ENCODE results near the gene WWP2.
"Not testable (repeated sequence)": the region's sequence is repeated elsewhere in the genome, so short reads cannot be mapped to it uniquely, and the experiment has no call there.

WWP2 gene

DNA sequence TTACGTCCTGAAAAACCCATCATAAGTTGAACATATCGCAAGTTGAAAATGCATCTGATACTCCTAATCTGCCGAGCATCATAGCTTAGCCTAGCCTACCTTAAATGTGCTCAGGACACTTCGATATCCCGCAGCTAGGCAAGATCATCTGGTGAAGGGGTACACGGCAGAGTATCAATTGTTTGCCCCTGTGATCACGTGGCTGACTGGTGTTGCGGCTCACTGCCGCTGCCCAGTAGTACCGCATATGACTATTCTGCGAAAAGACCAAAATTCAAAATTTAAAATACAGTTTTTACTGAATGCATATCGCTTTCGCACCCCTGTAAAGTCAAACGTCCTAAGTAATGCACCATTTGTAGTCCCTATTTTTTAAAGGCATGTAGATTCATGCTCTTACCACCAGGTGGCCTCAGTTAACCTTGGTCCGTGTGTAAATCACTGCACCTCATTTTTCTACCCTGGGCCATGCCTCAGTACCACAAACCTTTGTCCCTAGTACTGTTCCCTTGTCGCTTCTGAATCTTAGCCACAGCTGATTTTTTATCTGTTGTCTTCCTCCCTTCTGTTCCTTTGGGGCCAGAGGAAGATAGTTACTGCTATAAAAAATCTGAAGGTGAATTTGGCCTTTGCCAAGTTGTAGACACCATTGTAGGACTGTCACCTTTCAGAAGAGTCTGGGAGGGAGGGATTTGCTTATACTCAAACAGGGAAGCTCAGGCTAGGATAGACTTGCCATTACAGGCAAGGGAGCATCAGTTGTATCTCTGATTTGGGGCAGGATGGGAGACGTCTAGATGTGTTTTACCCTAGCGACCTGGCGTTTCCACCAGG lies 34.4 kb downstream of the WWP2 start:
- peak; percentile 41 for DNase-seq

DNA sequence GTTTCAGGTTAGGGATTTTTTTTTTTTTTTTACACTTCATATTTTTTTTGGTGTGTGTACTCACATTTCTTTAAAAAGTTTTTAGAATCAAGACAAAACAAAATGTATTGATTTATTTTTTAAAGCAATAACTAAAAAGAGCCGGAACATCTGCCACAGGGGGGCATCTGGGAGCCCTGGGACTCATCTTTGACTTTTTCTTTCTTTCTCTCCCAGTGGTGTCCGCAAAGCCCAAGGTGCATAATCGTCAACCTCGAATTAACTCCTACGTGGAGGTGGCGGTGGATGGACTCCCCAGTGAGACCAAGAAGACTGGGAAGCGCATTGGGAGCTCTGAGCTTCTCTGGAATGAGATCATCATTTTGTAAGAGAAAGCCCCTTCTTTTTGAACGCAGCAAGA lies 36.3 kb downstream of the WWP2 start:
- DNase-seq = no peak

DNA sequence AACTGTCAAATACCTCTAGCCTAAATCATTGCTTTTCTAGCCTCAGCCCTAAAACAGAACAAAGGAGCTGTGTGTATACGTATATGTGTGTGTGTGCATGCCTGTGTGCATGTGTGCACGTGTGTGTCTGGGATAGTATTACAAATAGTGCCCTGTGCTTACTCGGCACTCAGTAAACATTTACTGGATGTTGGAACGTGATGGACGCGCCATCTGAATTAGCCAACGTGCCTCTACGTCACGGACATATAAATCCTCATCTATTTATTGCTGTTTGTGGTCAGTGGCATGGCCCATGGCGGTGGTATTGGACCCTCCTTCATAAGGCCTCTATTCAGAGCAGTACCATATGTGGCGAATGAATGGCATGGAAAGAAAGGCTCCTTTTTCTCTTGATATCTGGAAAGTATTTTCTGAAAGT lies 37.5 kb downstream of the WWP2 start:
- no peak for DNase-seq

DNA sequence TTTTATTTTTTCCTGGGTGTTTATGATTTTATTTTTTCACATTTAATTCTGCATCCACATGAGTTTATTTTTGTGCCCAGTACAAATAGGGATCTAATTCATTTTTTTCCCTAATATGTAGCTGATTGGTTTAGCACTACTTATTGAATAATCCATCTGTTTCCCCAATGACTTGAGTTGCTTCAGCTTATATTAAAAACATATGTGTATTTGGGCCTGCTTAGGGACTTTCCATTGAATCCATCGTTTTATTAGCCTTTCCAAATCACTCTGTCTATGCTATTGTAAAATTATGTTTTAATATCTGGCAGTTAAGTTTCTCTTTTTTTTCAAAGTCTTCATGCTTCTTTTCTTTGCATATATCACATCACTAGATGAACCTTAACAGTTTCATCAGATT lies 42.2 kb downstream of the WWP2 start:
- no peak for DNase-seq

DNA sequence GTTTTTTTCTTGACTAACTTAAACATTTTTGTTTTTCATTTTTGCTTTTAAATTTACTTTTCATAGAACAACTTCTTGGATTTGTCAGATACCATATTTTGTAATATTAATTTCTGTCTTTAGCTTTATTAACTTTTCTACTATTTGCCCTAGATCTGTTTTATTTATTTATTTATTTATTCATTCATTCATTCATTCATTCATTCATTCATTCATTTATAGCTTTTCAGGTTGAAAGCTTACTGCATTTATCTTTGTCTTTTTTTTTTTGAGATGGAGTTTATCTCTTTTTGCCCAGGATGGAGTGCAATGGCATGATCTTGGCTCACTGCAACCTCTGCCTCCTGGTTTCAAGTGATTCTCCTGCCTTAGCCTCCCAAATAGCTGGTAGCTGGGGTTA lies 44.6 kb downstream of the WWP2 start:
- DNase-seq = not testable (repeated sequence)

DNA sequence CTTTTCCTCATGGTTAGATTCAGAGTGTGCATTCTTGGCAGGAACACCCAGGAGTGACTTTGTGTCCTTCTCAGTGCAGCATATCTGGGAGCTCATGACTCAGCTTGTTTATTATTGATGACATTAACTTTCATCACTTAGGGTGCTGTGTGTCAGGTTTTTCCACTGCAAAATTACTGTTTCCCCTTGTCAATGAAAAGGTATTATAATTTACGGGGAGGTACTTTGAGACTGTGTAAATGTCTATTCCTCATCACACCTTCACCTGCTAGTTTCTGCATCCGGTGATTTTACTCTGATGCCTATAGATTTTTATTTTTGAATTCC lies 50.5 kb downstream of the WWP2 start:
- DNase-seq = no peak

DNA sequence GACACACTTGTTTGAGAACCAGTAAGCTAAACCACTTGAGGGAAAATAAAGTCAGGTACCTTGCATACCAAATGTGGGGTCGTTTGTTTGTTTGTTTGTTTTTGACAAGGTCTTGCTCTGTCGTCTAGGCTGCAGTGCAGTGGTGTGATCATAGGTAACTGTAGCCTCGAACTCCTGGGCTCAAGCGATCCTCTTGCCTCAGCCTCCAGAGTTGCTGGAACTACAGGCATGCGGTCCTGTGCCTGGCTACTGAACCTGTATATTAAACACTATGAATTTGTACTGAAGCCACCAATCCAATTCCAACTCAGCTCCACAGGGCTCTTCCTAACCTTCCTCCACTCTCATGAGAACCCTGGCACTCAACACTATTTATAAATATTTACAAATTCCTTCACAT lies 51.9 kb downstream of the WWP2 start:
- DNase-seq = no peak

DNA sequence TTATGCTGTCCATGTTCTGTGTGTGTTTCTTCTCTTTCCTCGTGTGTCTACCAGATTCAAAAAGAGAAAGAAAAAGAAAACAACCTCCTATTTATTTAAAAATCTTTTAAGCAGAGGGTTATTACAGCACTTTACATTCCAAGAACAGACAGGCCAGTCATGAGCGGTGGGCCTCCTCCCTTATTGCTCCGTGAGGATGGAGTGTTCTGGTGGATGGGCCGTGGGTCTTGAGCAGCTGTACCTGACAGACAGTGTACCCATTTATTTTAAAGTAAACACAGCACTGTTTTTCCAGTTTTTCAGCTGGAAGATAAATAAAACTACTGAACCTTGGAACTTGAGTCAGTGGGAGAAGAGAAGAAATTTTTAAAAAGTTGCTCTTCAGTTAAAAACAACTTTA lies 52.4 kb downstream of the WWP2 start:
- DNase-seq = no peak

DNA sequence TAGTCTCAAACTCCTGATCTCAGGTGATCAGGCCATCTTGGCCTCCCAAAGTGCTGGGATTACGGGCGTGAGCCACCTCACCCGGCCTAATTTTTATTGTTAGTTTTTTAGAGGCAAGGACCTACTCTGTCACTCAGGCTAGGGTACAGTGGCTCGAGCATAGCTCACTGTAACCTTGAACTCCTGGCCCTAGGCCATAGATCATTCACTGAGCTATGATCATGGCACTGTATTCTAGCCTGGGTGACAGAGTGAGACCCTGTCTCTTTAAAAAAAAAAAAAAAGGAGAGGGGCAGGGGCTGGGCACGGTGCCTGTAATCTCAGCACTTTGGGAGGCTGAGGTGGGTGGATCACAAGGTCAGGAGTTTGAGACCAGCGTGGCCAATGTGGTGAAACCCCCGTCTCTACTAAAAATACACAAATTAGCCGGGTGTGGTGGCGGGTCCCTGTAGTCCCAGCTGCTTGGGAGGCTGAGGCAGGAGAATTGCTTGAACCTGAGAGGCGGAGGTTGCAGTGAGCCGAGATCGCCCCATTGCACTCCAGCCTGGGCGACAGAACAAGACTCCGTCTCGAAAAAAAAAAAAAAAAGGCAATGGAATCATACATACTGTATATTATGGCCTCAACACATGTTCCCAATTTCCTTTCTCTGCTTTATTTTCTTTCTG lies 53.2 kb downstream of the WWP2 start:
- DNase-seq = not testable (repeated sequence)

DNA sequence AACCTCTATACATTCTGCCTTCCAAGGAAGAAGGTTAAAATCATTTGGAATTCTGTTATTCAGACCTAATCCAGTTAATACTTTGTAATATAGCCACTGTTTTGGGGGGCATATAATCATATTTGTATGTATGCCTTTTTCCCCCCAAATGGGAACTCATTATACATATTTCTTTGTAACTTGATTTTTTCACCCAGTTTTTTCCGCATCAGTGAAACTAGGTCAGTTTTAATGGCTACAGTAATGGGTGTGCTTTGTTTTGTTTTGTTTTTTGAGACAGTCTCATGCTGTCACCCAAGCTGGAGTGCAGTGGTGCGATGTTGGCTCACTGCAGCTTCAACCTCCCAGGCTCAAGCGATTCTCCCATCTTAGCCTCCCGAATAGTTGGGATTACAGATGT lies 54.9 kb downstream of the WWP2 start:
- DNase-seq = no peak

DNA sequence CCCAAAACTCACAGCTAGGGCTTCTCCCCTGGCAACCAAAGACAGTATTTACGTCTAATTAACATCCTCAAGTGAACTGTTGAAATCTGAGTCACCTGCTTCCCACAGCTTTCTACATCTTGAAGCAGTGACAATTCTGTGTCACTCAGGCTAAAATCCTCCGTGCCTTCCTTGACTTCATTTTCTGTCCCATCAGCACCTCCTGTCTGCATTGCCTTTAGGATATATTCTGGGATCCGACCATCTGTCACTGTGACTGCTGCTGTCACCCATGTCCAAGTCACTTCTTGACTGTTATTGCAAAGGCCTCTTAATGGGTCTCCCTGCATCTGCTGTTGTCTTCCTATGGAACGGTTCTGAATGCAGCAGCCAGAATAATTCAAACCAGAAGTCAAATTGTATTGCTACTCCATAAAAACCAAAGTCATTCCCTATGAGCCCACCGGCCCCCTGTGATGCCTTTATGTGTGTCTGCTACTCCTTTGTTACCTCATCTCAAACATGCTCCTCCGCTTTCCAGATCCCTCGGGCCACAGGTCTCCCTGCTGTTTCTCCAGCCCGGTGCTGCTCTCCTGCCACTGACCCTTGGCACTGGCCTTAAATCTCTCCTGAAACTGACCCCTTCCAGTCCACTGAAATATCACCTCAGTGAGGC lies 56.9 kb downstream of the WWP2 start:
- DNase-seq = no peak

DNA sequence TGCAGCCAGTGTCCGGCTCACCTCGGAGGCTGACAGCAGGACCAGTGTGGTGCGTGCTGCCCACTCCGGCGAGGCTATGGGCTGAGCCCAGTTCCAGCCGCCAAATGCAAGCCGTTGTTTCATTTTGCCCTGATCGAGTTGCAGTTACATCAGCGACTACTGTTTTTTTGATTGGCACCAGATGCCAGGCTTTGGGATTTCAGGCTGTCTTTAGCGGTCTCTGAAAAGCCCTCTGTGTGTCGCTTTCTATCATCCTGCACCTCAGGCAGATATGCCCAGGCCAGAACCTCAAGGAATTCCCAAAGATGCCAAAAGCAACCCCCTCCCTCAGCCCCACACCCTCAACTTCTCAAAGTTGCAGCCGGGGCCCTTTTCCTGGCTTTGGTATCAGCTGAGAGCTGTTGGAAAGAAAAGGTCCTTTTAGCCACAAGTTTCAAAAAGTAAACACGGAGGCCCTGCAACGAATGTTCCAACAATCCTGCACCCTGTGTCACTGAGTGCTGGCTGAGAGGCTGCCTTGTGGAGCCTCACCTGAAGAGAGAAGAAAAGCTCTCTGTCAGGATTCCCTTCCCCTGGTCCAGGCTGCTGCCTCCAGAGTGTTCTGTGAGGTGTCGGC lies 58.9 kb downstream of the WWP2 start:
- no peak for DNase-seq

DNA sequence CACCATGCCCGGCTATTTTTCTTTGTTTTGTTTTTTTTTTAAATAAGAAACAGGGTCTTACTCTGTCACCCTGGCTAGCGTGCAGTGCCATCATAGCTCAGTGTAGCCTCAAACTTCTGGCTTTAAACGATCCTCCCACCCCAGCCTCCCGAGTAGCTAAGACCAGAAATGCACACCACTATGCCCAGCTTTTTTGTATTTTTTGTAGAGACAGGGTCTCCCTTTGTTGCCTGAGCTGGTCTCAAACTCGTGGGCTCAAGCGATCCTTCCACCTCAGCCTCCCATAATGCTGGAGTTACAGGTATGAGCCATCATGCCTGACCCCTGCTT lies 59.7 kb downstream of the WWP2 start:
- no peak for DNase-seq

DNA sequence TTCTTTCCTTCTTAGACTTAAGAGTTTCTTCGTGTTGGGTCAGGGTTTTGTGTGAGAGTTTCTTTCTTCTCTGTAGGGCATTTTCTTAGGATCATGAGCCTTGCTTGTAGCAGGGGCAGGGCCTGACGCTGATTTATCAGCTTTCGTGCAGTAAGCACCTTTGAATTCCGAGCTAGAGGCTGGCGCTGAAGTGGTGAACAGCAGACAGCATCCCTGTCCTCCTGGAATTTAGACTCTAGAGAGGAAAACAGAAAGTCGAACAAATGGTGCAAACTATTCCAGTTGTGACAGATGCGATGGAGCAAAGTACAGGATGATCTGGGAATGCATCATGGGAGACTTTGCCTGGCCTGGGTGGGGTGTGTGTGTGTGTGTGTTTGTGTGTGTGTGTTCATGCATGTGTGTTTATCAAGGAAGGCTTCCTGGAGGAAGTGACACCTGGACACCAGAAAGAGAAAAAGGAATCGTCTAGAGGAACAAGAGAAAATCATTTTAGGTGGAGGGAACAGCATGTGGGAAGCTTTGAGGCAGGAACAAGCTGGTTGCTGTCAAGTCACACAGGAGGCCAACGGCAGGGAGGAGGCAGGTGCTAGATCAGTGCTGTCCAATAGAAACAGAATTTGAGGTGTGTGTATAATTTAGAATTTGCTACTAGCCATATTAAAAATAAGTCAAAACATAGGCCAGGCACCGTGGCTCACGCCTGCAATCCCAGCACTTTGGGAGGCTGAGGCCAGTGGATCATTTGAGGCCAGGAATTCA lies 60.2 kb downstream of the WWP2 start:
- DNase-seq = no peak

DNA sequence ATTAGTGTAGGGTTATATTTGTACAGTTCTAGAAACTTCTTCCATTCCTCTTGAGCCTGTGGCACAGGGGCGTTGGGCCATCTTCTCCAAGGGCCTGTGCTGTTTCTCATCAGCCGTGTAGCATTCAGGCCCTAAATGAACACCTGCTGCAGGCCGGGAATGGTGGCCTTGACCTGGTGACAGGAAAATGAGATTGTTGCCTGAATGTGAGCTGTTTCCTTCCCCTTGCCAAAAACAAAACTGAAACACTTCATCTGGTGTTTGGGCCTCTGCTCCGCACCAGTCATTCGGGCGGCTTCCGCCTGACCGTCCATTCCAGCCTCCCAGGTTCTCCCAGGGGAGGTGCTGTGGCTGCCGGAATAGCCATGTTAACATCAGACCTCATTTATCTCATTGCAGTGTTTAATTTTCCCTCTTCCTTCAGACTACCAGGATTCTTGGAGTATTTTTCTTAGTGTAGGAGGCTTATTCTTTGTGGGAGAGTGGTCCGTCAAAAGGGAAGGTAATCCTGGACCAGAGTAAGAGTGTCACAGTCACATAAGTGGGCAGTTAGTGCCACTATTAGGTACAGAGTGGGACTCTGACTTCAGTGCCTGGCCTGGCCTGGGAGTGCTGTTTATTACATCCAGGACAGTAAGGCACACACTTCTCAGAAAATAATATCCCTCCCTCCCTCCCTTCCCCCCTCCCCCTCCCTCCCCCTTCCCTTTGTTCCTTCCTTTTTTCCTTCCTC lies 61.9 kb downstream of the WWP2 start:
- no peak for DNase-seq

DNA sequence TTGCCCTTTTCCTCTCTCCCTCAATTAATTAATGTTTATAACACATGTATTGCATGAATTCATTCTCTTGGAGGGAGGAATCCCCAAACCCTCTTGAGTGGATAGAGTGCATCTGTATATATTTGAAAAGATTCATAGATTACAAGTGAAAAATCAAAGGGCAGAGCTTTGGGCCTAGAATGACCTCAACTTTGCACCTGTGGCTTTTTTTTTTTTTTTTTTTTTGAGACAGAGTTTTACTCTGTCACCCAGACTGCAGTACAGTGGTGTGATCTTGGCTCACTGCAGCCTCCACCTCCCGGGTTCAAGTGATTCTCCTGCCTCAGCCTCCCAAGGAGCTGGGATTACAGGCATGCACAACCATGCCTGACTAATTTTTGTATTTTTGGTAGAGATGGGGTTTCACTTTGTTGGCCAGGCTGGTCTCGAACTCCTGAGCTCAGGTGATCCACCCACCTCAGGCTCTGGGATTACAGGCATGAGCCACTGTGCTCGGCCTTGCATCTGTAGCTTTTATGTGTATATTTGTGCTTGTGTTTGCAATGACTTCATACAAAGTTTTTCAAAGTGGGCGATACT lies 62.5 kb downstream of the WWP2 start:
- not testable (repeated sequence) for DNase-seq

DNA sequence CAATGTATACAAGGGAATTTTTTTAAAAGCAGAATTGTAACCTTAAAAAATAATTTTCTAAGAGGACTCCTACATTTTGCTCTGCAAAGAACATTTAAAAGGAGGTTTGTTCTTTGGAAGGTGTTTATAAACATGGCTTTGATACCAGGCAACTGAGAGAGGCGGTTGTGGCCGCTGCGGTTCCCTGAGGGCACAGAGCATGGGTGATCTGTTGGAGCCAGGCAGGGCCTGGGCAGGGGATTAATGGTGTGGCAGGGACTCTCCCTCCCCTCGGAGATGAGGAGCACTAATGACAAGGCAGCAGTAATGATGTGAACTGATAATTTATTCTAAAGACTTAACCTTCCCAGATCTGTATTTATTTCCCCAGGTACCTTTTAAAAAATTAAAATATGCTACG lies 65.4 kb downstream of the WWP2 start:
- no peak for DNase-seq

DNA sequence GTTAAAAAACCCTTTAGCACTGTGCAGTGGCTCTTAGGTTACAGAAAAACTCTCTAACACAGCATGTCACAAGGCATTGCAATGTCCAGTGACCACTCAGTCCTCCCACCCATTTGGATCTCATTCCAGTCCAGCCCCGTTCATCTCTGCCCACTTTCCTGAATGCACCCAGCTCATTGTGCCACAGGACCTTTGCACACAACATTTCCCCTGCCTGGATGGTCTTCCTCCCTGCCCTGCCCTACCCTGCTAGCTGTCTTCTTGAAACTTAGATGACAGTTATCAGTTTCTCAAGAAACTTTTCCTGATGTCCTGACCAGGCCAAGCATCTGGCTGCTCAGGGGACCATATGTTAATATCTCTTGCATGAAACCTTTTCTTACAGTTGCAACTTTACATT lies 67.2 kb downstream of the WWP2 start:
- DNase-seq = no peak

DNA sequence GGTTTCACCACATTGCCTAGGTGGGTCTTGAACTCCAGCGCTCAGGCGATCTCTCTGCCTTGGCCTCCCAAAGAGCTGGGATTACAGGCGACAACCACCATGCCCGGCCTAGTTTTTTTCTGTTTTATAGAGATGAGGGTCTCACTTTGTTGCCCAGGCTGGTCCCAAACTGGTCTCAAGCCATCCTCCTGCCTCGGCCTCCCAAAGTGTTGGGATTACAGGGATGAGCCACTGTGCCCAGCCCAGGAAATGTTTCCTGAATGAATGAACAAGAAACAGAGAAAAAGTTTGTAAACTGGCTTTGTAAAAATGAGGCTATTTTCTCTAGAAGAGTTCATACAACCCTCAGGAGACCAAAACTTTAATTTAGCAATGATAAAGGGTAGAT lies 68.0 kb downstream of the WWP2 start:
- DNase-seq = no peak

DNA sequence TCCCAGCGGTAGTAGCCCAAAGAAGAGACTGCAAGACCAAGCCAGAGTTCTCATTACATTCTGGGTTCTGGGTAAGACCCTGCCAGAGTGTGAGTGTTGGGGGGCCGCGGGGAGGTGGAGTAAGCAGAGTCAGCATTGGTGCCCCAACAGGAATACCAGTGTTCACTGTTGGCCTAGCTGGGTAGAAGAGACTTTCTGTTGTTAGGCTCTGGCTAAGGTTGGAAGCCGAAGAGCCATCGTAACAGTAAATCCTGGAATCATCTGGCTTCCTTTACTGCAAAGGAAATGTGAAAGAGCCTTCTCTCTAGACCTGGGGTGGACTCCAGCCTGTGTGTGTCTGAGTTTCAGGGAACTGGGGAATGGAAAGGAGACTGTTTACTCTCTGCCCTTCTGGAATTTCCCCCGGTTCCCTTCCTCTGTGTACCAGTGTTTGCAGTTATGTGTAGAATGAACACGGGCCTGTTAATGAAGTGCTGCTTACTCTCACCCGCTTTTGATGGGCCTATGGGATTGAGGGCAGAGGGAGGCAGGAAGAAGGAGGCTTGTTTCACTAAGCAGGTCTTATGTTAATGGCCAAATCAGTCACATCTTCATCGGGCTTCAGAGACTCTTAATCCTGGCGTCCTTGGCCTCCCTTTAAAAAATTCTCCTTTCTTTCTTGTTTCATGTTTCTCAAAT lies 68.5 kb downstream of the WWP2 start:
- no peak for DNase-seq

Measured in NCI-H2227 treated with DMSO at 0.1 percent for 48 hours (cell line).